Esophagus squamous epithelium (tissue), 5 donors: ENCODE results near the gene S100A9. TPM values are rescaled to one million over a fixed set of nuclear protein-coding genes. Genes with fewer than 3 reads are reported as not detected.

Experiments
- DNase-seq: peaks from one replicate; lab custom pipeline; 2025; lab: John Stamatoyannopoulos, UW
- H3K27ac ChIP-seq, 4 donors: fragments of 200-600 bp; sonication (generic); one replicate each; pipeline ENCODE4 v1.5.1; 2016 to 2019; ENCODE audit warnings: mild to moderate bottlenecking in 1 of 4
- H3K27me3 ChIP-seq, 4 donors: fragments of 200-600 bp; sonication (generic); 1 replicate in 3 of 4; 2 replicates in 1 of 4; pipeline versions ENCODE4 v1.5.1 to v1.6.0; 2017 to 2021; ENCODE audit warnings: antibody characterized with exemption in 1 of 4
- H3K36me3 ChIP-seq, 3 donors: fragments of 200-600 bp; sonication (generic); one replicate each; pipeline ENCODE4 v1.5.1; 2016 to 2019
- H3K4me1 ChIP-seq, 3 donors: fragments of 200-600 bp; sonication (generic); one replicate each; pipeline ENCODE4 v1.5.1; 2017 to 2019
- H3K4me3 ChIP-seq, 4 donors: fragments of 200-600 bp; sonication (generic); 1 replicate in 3 of 4; 2 replicates in 1 of 4; pipeline ENCODE4 v1.5.1; 2016 to 2019; ENCODE audit warnings: mild to moderate bottlenecking in 2 of 4, moderate library complexity in 1 of 4
- H3K9me3 ChIP-seq, 3 donors: fragments of 200-600 bp; sonication (generic); one replicate each; pipeline ENCODE4 v1.5.1; 2016 to 2019
- CTCF ChIP-seq, 6 experiments: fragments of 450-650 bp in 4 of 6; fragments of 200-600 bp in 2 of 6; sonication (generic) in 2 of 6; IDR thresholded peaks; one replicate each; pipeline ENCODE4 v1.5.1; 2016 to 2019; ENCODE audit warnings: antibody characterized with exemption in 6 of 6, mild to moderate bottlenecking in 4 of 6, moderate library complexity in 4 of 6
- POLR2A ChIP-seq, 4 donors: fragments of 450-650 bp; IDR thresholded peaks; one replicate each; pipeline ENCODE4 v1.6.1; 2017; ENCODE audit warnings: antibody characterized with exemption in 4 of 4, mild to moderate bottlenecking in 4 of 4, moderate library complexity in 3 of 4
- WGBS, 2 donors: methylation state at CpG; one replicate each; pipeline ENCODE4 v1.1.5; 2018; 5-methylcytosine and 5-hydroxymethylcytosine counted together
- intact Hi-C: fragments of 100-400 bp; cut with DNase I; formaldehyde crosslinking; loops from one replicate; pipeline ENCODE4 v1.15.0; 2022
- total RNA-seq, 4 donors: library from RNA; depleted of rRNA; stranded (reverse); fragments of >200 nt; gene quantifications; one replicate each; pipeline ENCODE4 v1.1.0, GENCODE V29; 2016
- donor health status: DM: yes; HTN: yes; CAD: no.

S100A9 gene
- total RNA-seq, 4 donors from 2014 or later: 15,145 to 90,256 (median 57,331) TPM

DNA sequence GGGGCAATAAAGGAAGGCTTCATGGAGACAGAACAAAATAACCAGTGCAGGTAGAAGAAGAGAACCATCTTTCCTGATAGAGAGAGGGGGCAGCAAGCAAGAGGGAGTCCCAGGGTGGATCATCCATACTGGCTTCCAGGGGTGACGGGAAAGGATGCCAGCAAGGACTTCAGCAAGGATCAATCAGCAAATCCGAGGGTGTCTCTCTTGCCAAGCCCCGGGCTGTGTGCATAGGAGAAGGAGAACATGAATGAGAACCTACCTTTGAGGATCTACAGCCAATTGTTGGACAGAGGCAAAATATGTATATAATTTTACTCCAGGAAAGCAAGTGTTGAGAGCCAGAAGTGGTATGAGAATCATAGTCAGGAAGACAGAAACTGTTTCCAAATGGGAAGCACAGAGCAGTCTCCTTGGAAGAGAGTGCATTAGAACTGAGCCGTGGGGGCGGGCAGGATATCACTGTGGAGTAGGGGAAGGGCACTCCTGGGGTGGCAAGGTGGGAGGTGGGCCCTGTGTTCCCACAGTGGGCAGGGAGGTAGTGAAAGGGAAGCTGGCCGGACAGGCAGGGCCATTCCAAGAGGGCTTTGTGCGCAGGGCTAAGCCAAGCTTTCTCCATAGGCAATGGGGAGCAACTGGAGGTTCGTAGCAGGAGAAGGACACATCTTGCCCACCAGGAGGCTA is 1.1 kb upstream of the S100A9 start:
- DNase-seq: no peak
- Histone ChIP-seq H3K4me3 (no peak overlapping the region), H3K36me3 (no peaks in the 10 kb centered on the region), H3K27me3 (peaks cover 0 to 17% (median 0%) of the 10 kb centered on the region in 4 donors), H3K9me3 (no peaks in the 10 kb centered on the region), H3K4me1 (peaks cover 11 to 59% (median 23%) of the 10 kb centered on the region in 3 donors), H3K27ac (peak overlapping the region; percentile 86 to 94 (median 93))
- TF ChIP-seq CTCF (IDR thresholded peaks at IDR 0.05) (no peak), POLR2A (IDR thresholded peaks at IDR 0.05) (no peak)
- WGBS, 2 donors: 66 to 71% methylated on average over 8 of the region's 8 CpGs
- intact Hi-C loops: loop anchor here (5.0 kb wide), 1 partner anchor 136 kb away; no protein-coding TSS in a partner anchor

GRCh38 chr1:153357076-153357852 is 390 bp upstream of the S100A9 start:
- peaks cover 0 to 11% (median 0%) of the 10 kb centered on the region in 4 donors for H3K27me3 ChIP-seq
- H3K4me3 ChIP-seq: peak overlapping the region; percentile 33 to 64 (median 46)
- peaks cover 14 to 62% (median 23%) of the 10 kb centered on the region in 3 donors for H3K4me1 ChIP-seq
- H3K36me3 ChIP-seq: no peaks in the 10 kb centered on the region
- 24 to 54% methylated on average over 5 to 8 of the region's 10 CpGs for WGBS, 2 donors
- H3K27ac ChIP-seq: peak overlapping the region; percentile 86 to 94 (median 93)
- DNase-seq: peak; percentile 43
- TF ChIP-seq POLR2A (IDR thresholded peaks at IDR 0.05) (peak in 1 of 4 donors; percentile 72), CTCF (IDR thresholded peaks at IDR 0.05) (no peak)
- no peaks in the 10 kb centered on the region for H3K9me3 ChIP-seq
- intact Hi-C loops: loop anchor here (5.0 kb wide), 1 partner anchor 135 kb away; no protein-coding TSS in a partner anchor

- Histone ChIP-seq H3K9me3 (no peaks in the 10 kb centered on the region), H3K27ac (peak overlapping the region; percentile 86 to 94 (median 93)), H3K27me3 (no peaks in the 10 kb centered on the region), H3K4me3 (peak overlapping the region; percentile 33 to 64 (median 46)), H3K4me1 (peaks cover 21 to 75% (median 32%) of the 10 kb centered on the region in 3 donors), H3K36me3 (no peaks in the 10 kb centered on the region)
- no peak for DNase-seq
- TF ChIP-seq CTCF (IDR thresholded peaks at IDR 0.05) (no peak), POLR2A (IDR thresholded peaks at IDR 0.05) (no peak)
- intact Hi-C loops: loop anchor here (5.0 kb wide), 1 partner anchor 134 kb away; no protein-coding TSS in a partner anchor
- 59 to 72% methylated on average over 3 of the region's 3 CpGs for WGBS, 2 donors
These were observed 979 bp downstream of the S100A9 start for GRCh38 chr1:153358691-153358975.

DNA sequence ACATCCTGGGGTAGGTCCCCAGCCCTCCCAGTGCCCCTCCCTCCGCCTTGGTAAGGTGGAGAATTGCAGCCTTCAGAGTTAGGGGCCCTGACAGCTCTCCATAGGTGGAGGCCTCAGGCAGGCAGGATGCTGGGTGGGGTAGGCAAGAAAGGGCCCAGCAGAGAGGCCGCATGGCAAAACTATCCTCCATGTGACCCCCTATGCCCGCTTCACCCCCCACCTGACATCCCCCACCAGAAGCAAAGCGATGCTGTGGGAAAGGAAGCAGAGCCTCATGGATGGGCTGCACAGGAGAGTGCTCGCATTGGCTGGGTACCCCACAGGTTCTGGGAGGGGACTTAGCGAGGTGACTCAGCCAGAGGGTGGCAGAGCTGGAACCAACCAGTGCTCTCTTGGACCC is 1.6 kb downstream of the S100A9 start:
- Histone ChIP-seq H3K9me3 (no peaks in the 10 kb centered on the region), H3K27ac (peak overlapping the region; percentile 86 to 94 (median 93)), H3K36me3 (no peaks in the 10 kb centered on the region), H3K27me3 (no peaks in the 10 kb centered on the region), H3K4me3 (peak overlapping the region; percentile 33 to 64 (median 46)), H3K4me1 (peaks cover 25 to 82% (median 36%) of the 10 kb centered on the region in 3 donors)
- TF ChIP-seq POLR2A (IDR thresholded peaks at IDR 0.05) (no peak), CTCF (IDR thresholded peaks at IDR 0.05) (no peak)
- no peak for DNase-seq
- intact Hi-C loops: loop anchor here (5.0 kb wide), 1 partner anchor 133 kb away; no protein-coding TSS in a partner anchor
- WGBS, 2 donors: 56 to 88% methylated on average over 2 to 4 of the region's 6 CpGs
